ENCODE data around the gene SLC38A10.

DNA sequence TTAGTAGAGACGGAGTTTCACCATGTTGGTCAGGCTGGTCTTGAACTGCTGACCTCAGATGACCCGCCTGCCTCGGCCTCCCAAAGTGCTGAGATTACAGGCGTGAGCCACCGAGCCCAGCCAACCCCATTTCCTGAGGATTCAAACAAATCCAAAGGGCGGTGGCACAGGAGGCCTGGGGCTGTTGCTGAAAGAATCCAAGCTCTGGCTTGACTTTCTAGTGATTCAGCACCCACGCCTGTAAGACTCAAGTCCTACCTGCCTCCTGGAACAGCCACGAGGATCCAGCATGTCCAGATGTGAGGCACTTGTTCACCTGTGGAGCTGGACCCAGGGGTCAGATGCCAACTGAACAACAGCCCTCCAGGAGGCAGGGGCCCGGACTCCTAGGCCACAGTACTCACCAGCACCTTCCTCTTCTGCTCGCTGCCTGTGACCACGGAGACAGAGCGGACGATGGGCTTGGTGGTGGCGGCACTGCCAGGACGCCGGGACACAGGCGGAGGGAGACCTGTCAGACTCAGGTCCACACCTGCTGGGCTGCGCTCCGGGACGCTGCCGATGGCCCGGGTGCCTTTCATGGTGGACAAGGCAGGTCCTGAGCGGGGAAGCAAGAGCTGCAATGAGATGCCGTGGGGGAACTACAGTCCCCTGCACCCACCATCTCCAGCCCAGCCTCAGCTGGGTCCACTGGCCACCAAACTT, 75.5 kb downstream of the SLC38A10 start:
- TF ChIP-seq, protein P1, sequence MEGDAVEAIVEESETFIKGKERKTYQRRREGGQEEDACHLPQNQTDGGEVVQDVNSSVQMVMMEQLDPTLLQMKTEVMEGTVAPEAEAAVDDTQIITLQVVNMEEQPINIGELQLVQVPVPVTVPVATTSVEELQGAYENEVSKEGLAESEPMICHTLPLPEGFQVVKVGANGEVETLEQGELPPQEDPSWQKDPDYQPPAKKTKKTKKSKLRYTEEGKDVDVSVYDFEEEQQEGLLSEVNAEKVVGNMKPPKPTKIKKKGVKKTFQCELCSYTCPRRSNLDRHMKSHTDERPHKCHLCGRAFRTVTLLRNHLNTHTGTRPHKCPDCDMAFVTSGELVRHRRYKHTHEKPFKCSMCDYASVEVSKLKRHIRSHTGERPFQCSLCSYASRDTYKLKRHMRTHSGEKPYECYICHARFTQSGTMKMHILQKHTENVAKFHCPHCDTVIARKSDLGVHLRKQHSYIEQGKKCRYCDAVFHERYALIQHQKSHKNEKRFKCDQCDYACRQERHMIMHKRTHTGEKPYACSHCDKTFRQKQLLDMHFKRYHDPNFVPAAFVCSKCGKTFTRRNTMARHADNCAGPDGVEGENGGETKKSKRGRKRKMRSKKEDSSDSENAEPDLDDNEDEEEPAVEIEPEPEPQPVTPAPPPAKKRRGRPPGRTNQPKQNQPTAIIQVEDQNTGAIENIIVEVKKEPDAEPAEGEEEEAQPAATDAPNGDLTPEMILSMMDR (conservative IDR thresholded peaks at IDR 0.05; ENCODE audit: low read depth, low read length), result no peak
- TF ChIP-seq RAD21 (IDR thresholded peaks at IDR 0.05; ENCODE audit: low read length) (no peak), MAZ (IDR thresholded peaks at IDR 0.05; ENCODE audit: borderline replicate concordance, low read depth, low read length) (no peak), POLR2A (IDR thresholded peaks at IDR 0.05; ENCODE audit: low read depth, low read length) (no peak), FOS (IDR thresholded peaks at IDR 0.05; ENCODE audit: low read depth, low read length) (no peak), CEBPB (IDR thresholded peaks at IDR 0.05; ENCODE audit: low read depth, low read length) (no peak)
- TF ChIP-seq, protein P2, sequence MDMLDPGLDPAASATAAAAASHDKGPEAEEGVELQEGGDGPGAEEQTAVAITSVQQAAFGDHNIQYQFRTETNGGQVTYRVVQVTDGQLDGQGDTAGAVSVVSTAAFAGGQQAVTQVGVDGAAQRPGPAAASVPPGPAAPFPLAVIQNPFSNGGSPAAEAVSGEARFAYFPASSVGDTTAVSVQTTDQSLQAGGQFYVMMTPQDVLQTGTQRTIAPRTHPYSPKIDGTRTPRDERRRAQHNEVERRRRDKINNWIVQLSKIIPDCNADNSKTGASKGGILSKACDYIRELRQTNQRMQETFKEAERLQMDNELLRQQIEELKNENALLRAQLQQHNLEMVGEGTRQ (IDR thresholded peaks at IDR 0.05; ENCODE audit: low read depth, low read length), result no peak

Measured in IMR-90 (cell line).